GM15510 (cell line): ENCODE results near the gene ART4.

ENCODE experiments used
- POLR2A ChIP-seq: IDR thresholded peaks from 3 replicates; pipeline ENCODE4 v1.6.1; 2011; ENCODE audit warnings: borderline replicate concordance; ENCODE audit not compliant: insufficient read length; ENCODE audit errors: extremely low read depth

ART4 gene

DNA sequence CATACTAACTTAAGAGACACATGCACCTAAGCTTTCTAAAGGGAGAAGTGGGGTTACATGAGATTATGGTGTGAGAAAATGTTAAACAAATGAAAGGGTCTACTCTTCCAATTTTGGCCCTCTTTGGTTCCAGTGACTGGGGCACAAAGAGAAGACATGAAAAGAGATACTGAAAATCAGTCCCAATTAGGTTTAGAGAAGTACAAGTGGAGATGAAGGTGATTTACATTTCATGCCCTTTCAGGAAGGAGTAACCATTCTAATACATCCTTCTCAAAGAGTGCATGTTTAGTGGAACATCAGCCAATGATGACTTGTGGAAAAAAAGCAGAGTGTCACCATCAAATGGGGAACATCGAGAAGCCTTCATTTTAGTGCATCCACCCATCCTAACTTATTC lies 27.9 kb upstream of the ART4 start:
- no peak for TF ChIP-seq POLR2A

DNA sequence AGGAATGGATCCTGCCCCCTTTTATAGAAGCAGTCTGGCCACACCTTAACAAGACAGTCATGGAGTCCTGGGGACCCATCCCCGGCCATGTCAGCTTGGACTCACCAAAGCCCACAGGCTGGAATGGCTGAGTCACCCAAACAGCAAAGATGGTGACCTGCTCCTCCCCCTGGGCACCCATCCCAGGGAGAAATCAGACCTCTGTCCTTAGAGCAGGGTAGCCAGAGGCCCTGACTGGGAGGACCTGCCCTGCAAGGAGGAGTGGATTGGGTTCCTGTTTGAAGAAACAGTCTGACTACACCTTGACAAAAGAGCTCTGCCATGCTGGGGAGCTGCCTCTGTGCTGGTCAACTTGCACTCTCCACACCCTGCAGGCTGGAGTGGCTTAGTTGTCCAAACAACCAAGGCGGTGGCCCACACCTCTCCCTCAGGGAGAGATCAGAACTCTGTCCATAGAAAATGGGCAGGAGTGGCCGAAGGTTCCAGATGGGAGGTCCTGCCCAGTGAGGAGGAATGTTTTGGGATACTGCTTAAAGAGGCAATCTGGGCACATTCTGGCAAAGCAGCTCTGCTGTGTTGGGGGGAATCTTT lies 25.7 kb upstream of the ART4 start:
- TF ChIP-seq POLR2A, result no peak

DNA sequence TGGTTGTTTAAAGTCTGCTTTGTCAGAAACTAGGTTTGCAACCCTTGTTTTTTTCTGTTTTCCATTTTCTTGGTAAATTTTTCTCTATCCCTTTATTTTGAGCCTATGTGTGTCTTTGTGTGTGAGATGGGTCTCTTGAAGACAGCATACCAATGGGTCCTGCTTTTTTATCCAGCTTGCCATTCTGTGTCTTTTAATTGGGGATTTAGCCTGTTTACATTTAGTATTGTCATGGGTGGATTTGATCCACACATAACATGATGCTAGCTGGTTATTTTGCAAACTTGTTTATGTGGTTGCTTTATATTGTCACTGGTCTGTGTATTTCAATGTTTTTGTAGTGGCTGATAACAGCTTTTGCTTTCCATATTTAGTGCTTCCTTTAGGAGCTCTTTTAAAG lies 17.2 kb upstream of the ART4 start:
- TF ChIP-seq POLR2A, result no peak

DNA sequence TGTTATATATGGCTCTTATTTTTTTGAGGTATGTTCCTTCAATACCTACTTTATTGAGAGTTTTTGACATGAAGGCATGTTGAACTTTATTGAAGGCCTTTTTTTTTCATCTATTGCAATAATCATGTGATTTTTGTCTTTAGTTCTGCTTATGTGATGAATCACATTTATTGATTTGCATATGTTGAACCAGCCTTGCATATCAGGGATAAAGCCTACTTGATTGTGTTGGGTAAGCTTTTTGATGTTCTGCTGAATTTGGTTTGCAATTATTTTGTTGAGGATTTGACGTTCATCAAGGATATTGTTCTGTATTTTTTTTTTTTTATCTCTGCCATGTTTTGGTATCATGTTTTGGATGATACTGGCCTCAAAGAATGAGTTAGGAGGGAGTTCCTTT lies 15.2 kb upstream of the ART4 start:
- TF ChIP-seq POLR2A, result no peak

DNA sequence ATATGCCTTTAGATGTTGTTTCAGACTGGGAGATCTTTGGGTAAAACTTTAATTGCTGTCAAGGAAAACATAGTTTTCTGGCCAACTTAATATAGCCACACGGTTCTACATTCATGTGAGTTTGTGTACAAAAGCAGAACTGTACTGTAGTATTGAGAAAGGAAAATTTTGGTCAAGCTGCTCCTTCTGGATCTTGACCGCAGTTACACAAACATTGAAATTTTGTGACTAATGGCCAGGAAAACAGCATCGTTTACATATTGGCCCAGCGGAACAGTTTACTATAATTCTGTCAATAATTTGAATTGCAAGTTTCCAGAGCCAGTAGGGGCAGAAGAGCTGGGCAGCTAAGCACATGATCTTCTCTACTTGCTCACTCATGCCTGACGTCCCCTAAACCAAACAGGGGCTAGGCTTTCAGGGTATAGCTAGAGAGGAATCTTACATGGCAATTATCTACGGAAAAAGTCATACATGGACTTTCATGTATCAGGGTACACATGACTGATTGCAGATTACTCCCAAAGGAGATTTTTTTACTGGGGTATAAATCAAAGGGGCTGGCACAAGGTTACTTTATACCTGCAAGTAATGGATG lies 11.4 kb upstream of the ART4 start:
- no peak for TF ChIP-seq POLR2A

DNA sequence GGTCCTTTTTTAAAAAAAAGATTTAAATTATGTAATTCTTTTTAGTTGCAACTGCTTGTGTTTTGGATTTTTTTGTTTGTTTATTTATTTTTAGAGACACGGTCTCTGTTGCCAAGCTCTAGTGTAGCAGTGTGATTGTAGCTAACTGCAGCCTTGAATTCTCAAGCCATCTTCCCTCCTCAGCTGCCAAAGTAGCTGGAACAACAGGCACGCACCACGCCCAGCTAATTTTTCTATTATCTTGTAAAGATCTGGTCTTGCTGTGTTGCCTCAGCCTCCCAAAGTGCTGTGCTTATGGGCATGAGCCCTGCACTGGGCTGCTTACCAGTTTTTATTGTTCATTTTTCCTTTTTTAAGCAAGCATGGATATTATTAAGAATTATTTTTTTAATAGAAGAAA lies 10.6 kb upstream of the ART4 start:
- no peak for TF ChIP-seq POLR2A

DNA sequence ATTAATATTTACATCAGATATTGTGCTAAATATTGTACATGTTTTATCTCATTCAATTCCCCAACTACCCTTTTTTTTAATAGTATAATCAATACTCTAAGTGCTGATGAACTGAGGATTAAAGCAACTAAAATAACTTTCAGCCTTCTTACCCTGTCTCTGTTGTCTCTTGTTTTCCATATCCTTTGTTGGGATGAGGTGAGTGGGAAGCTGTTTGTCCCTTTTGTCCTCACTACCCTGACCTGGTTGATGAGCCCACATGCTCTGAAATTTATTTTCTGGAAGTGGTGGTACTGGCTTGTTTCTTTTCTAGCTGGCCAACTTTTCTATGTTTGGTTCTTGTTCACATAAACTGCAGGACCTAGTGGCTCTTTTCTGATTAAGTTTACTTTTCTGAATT lies 9.6 kb upstream of the ART4 start:
- no peak for TF ChIP-seq POLR2A

DNA sequence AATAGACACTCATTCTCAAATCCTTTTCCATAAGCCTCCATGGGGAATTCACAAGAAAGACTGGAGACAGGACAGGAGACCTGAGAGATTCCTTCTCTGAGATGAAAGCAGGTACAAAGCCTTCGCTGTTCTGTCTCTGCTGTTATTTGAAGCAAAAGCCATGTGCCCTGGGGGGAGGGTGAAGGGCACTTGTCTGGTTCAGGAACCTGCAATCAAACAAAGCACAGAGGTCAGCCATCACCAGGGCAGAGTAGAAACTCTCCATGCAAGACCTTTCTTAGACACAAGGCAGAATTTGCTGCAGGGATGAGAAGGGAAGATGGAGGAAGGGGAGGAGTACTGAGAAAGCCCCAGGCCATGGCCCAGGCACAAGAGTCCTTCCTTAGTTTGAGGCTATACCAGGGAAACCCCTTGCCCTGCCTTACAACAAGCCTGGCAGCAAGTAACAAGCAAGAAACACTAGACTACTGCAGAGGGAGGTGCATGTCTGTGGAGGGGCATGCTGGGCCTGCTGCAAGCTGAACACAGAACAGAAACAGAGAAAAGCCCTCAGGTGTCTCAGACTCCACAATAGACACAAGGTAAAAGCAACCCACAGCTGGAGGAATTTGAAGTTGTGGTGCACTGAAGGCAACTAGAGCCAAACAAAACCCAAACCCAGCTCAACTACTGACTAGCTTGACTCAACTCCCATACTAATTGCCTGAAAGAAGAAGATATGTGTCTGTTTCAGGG lies 7.8 kb upstream of the ART4 start:
- TF ChIP-seq POLR2A, result no peak

DNA sequence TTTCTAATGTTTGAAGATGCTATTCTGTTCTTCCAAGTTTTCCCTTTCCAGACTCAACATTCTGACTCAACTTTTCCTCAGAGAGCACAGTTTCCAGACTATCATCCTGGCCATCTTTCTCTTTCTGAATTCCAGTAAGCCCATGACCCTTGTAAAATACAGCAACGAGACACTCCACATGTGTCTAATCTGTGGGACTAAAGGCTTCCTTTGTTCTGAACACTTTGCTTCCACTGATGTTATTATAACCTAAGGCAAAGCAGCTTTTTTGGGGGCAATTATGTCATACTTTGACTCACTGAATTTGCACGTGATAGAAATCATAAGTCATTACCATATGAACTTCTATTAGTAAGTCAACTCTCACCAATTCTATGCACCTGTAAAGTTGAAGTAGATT lies 6.3 kb upstream of the ART4 start:
- TF ChIP-seq POLR2A, result no peak

DNA sequence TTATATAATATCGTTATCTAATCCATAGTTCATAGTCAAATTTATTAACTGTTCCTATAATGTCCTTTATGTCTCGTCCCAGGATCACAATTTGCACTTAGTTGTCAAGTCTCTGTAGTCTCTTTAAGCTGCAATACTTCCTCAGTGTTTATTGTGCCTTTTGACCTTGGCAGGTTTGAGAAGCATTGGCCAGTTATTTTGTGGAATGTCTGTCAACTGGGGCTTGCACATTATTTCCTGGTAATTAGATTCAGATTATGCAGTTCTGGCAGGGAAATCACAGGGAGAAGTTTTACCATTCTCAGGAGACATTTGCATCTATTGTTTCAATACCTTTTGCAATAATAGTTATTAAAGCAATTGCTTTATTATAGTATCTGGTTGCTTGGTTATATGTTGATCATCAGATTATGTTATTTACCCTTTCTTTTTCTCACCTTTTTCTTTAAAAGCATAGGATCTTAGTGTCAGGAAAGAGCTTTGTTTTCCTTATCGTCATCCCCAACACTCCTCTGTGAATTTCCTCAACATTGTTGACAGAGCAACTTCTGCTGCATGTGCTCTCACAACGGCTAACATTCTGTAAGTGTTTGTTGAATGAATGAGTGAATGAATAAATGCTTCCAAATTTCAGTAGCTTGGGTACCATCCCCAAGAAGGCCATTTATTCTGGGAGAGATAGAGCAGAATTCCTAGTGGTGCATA lies 3.7 kb upstream of the ART4 start:
- TF ChIP-seq POLR2A, result no peak

DNA sequence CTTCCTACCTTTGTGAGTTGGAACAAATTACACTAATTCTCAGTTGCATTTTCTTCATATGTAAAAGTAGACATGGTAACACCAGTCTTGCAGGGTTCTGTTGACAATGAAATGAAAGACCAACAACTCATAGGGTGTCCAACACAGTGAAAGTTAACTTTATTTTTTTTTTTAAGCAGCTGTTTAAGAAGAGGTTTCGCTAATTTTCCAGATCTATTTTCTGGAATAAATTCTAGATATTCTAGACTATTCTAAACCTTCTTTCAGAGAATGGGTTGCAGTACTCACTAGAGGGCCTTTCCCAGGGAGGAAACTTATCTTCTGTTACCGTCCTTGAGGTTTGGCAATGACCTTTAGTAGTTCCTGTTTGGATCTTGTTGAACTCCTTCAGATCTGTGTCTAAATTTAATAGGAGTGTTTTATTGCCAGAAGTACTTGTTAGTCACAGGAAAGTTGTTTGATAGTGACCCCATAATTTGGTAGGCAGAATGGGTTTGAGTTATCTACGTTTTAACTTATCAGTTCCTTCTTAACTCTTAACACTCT lies 2.8 kb upstream of the ART4 start:
- TF ChIP-seq POLR2A, result no peak

DNA sequence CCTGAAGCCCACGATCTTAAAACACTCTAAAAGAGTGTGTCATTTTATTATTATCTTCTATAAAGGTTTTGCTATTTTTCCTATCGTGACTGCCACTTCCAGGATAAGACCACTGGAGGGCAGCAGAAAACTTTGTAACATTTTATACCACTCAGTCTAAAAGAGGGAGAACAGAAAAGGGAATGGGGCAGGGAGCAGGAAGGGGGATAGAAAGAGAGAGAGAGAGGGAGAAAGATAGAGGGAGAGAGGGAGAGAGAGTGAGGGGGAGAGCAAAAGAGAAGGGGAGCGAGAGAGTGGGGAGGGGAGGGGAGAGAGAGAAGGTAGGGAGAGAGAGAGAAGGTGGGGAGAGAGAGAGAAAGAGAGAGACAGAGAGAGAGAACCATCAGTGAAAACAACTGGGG lies 2.0 kb upstream of the ART4 start:
- TF ChIP-seq POLR2A, result no peak

DNA sequence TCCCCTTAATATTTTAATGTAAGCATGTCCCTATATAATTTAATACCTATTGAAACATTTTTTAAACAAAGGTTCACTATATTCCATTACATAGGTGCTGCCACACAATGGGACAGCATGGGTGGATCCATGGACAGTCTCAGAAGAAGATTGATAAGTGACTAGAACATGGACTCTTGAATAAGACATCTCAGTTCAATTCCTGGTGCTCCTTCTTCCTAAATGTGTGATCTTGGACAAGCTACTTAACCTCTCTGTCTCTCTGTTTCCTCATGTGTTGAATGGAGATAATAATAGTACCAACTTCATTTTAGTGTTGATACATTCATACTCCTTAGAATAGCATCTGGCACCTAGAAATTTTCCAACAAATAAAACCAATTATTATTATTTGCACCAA lies 1.1 kb upstream of the ART4 start:
- no peak for TF ChIP-seq POLR2A

DNA sequence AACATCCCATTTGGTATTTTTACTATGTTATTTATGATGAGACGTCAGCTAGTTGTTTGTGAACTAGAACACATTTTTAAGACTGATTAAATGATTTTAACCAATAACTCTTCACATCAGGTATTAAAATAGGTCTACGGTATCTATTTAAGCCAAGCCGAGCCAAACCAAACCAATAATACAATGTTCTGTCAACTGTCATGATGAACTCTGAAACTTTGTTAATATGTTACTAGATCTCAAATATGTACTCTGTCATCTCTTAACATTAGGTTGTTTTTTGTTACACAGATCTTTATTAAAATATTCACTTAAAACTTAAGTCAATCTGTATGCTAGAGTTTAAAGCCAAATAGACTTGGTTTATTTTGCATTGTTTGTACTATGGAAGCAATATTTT lies 1.0 kb downstream of the ART4 start:
- no peak for TF ChIP-seq POLR2A

DNA sequence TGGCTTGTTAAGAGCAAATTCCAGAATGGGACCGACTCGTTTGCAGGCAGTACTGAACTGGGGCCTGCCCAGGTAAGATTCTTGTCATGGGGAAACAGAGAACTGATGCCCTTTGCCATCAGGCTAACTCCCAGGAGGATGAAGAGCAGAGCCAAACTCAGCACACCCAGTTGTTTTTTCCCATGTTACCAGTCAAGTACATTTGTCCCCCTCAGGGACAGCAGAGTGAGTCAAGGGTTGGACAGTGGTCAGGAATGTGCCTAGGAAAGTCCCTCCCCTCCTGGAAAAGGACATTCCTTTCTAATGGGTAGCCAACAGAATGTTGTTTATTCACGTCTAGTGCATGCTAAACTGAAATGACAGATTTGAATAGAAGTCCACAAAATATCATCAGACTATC lies 1.6 kb downstream of the ART4 start:
- TF ChIP-seq POLR2A, result no peak
